Loucy (cell line): ENCODE measurements around the gene ANK3.

Experiments used
- EZH2phosphoT487 ChIP-seq: fragments of 200-600 bp; IDR thresholded peaks from 2 replicates; pipeline ENCODE4 v1.6.1; 2018; ENCODE audit warnings: antibody characterized with exemption, mild to moderate bottlenecking, moderate library complexity, borderline replicate concordance
- TF ChIP-seq, protein P1 (sequence below): fragments of 200-600 bp; sonication (generic); conservative IDR thresholded peaks from 2 replicates; pipeline ENCODE4 v1.5.1; 2014; ENCODE audit warnings: mild to moderate bottlenecking, antibody characterized with exemption, low read length

DNA sequence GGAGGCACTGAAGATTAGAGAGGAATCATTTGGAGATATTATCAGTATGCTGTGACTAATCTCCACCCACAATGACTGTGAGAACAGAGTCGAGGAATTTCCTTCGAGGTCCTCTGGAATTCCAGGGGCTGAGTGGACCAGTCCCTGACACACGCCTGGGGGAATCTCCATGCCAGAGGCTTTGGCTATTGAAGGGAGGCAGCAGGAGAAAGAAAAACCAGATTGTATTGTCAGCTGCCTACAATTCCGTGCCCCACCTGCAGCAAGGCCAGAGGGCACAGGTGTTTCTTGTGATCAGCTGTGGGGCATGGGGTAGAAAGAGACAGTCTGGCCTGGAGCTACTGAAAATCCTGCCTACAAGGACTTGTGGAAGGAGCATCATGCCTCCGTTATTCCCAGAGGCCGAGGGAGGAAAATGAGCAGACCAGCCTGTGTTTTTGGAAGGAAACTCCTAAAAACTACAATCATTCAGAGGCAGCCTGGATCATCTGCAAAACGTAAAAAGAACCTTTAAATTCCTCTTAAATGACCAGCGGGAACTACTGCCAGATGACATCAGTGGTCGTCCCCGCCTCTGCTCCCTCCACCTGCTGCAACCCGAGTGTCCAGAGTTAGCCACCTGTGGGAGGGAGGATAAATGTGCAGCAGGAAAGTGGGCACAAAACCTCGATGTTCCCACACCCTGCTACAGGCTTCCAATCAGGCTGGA, 25.4 kb upstream of the ANK3 start:
- TF ChIP-seq, protein P1, sequence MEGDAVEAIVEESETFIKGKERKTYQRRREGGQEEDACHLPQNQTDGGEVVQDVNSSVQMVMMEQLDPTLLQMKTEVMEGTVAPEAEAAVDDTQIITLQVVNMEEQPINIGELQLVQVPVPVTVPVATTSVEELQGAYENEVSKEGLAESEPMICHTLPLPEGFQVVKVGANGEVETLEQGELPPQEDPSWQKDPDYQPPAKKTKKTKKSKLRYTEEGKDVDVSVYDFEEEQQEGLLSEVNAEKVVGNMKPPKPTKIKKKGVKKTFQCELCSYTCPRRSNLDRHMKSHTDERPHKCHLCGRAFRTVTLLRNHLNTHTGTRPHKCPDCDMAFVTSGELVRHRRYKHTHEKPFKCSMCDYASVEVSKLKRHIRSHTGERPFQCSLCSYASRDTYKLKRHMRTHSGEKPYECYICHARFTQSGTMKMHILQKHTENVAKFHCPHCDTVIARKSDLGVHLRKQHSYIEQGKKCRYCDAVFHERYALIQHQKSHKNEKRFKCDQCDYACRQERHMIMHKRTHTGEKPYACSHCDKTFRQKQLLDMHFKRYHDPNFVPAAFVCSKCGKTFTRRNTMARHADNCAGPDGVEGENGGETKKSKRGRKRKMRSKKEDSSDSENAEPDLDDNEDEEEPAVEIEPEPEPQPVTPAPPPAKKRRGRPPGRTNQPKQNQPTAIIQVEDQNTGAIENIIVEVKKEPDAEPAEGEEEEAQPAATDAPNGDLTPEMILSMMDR, result no peak
- TF ChIP-seq EZH2phosphoT487, result no peak
